GM12878 (cell line): ENCODE measurements around the gene PUDP. TPM values are rescaled to one million over a fixed set of nuclear protein-coding genes. Genes with fewer than 3 reads are reported as not detected.
A peak's percentile ranks its signal among the peaks of the same experiment; 100 is the strongest.

ENCODE experiments used
- BCL11A ChIP-seq: IDR thresholded peaks from 2 replicates; pipeline ENCODE4 v1.6.1; 2011; ENCODE audit warnings: low read depth, low read length
- CREM ChIP-seq: IDR thresholded peaks from 2 replicates; pipeline ENCODE4 v1.6.1; 2014; ENCODE audit warnings: antibody characterized with exemption, low read depth
- DPF2 ChIP-seq: fragments of 450-650 bp; IDR thresholded peaks from 2 replicates; pipeline ENCODE4 v1.6.1; 2017; ENCODE audit warnings: mild to moderate bottlenecking
- EED ChIP-seq: sonication (generic); IDR thresholded peaks from 2 replicates; pipeline ENCODE4 v1.6.1; 2016; ENCODE audit warnings: antibody characterized with exemption, low read depth
- EP300 ChIP-seq, 2 experiments: fragments of 150-350 bp in 1 of 2; IDR thresholded peaks; 2 replicates each; pipeline ENCODE4 v1.6.1; 2011 to 2012; ENCODE audit warnings: low read depth in 2 of 2, low read length in 2 of 2, borderline replicate concordance in 1 of 2, improper control_type of control experiment in 1 of 2, inconsistent platforms in 1 of 2; ENCODE audit not compliant: control insufficient read depth in 1 of 2
- ETV6 ChIP-seq, 2 experiments: fragments of 450-650 bp in 1 of 2; IDR thresholded peaks in 1 of 2; conservative IDR thresholded peaks in 1 of 2; 2 replicates each; pipeline ENCODE4 v1.6.1; 2014; ENCODE audit warnings: antibody characterized with exemption in 1 of 2, borderline replicate concordance in 1 of 2, low read depth in 1 of 2, mild to moderate bottlenecking in 1 of 2, moderate library complexity in 1 of 2
- HDGF ChIP-seq: fragments of 450-650 bp; IDR thresholded peaks from 2 replicates; pipeline ENCODE4 v1.6.1; 2016; ENCODE audit warnings: antibody characterized with exemption
- IKZF1 ChIP-seq: fragments of 450-650 bp; conservative IDR thresholded peaks from 2 replicates; pipeline ENCODE4 v1.6.1; 2017; ENCODE audit warnings: antibody characterized with exemption, mild to moderate bottlenecking
- KDM1A ChIP-seq: fragments of 200-600 bp; sonication (generic); IDR thresholded peaks from 2 replicates; pipeline ENCODE4 v1.6.1; 2016; ENCODE audit warnings: borderline replicate concordance
- MEF2A ChIP-seq: IDR thresholded peaks from 2 replicates; pipeline ENCODE4 v1.6.1; 2011; ENCODE audit warnings: low read depth, mild to moderate bottlenecking, low read length, moderate library complexity; ENCODE audit not compliant: insufficient read depth
- NRF1 ChIP-seq: conservative IDR thresholded peaks from 2 replicates; pipeline ENCODE4 v1.6.1; 2011; ENCODE audit warnings: mild to moderate bottlenecking, low read depth, low read length, improper control_type of control experiment
- RAD51 ChIP-seq: fragments of 450-650 bp; IDR thresholded peaks from 2 replicates; pipeline ENCODE4 v1.6.1; 2016; ENCODE audit warnings: moderate library complexity, mild to moderate bottlenecking, inconsistent platforms
- RB1 ChIP-seq: fragments of 450-650 bp; formaldehyde crosslinking; IDR thresholded peaks from 2 replicates; pipeline ENCODE4 v1.6.1; 2017; ENCODE audit warnings: mild to moderate bottlenecking, borderline replicate concordance
- RBBP5 ChIP-seq: fragments of 200-600 bp; sonication (generic); conservative IDR thresholded peaks from 2 replicates; pipeline ENCODE4 v1.6.1; 2016
- RFX5 ChIP-seq: IDR thresholded peaks from 2 replicates; pipeline ENCODE4 v1.6.1; 2011; ENCODE audit warnings: low read depth, low read length, improper control_type of control experiment
- SP1 ChIP-seq: IDR thresholded peaks from one replicate; pipeline ENCODE4 v1.6.1; 2011; ENCODE audit warnings: low read depth, low read length
- TAF1 ChIP-seq: IDR thresholded peaks from 2 replicates; pipeline ENCODE4 v1.6.1; 2011; ENCODE audit warnings: mild to moderate bottlenecking, low read depth, low read length, borderline replicate concordance
- TCF12 ChIP-seq: IDR thresholded peaks from 2 replicates; pipeline ENCODE4 v1.6.1; 2011; ENCODE audit warnings: low read depth, mild to moderate bottlenecking, low read length
- TCF7 ChIP-seq: IDR thresholded peaks from 2 replicates; pipeline ENCODE4 v1.6.1; 2014; ENCODE audit warnings: antibody characterized with exemption, borderline replicate concordance
- ZNF217 ChIP-seq: fragments of 450-650 bp; IDR thresholded peaks from 2 replicates; pipeline ENCODE4 v1.6.1; 2017; ENCODE audit warnings: antibody characterized with exemption, mild to moderate bottlenecking
- ZSCAN29 ChIP-seq: fragments of 450-650 bp; IDR thresholded peaks from 2 replicates; pipeline ENCODE4 v1.6.1; 2017; ENCODE audit warnings: mild to moderate bottlenecking, moderate library complexity
- polyA plus RNA-seq, 11 experiments: library from polyadenylated mRNA; depleted of rRNA in 4 of 11; unstranded in 6 of 11; stranded (reverse) in 5 of 11; fragments of >200 nt; fragmentation: Nextera tagmentation in 4 of 11; fragmentation: Illumina TruSeq in 1 of 11; extraction: Ambion mirVana in 4 of 11; extraction: Trizol in 1 of 11; gene quantifications; 1 replicate in 1 of 11; 2 replicates in 10 of 11; pipeline versions ENCODE4 v1.2.1 to v1.2.3, GENCODE V29; 2011 to 2016; ENCODE audit warnings: inconsistent platforms in 2 of 11, missing spikeins in 2 of 11, low read depth in 1 of 11
- total RNA-seq, 4 experiments: library from RNA; depleted of rRNA in 3 of 4; stranded (reverse); fragments of >200 nt in 3 of 4; fragmentation: Illumina TruSeq in 1 of 4; extraction: Trizol in 1 of 4; gene quantifications; 2 replicates each; pipeline versions ENCODE4 v1.2.1 to v1.2.3, GENCODE V29; 2013 to 2021
- TF ChIP-seq, protein P1 (sequence below): fragments of 450-650 bp; IDR thresholded peaks from 2 replicates; pipeline ENCODE4 v1.6.1; 2016; ENCODE audit warnings: mild to moderate bottlenecking, moderate library complexity, borderline replicate concordance
- TF ChIP-seq, protein P2 (sequence below): fragments of 450-650 bp; IDR thresholded peaks from 2 replicates; pipeline ENCODE4 v1.6.1; 2017; ENCODE audit warnings: mild to moderate bottlenecking, moderate library complexity
- TF ChIP-seq, protein P3 (sequence below): fragments of 450-650 bp; IDR thresholded peaks from 2 replicates; pipeline ENCODE4 v1.6.1; 2014; ENCODE audit warnings: mild to moderate bottlenecking

Gene PUDP
- total and polyA plus RNA-seq, 10 of the 15 experiments (the other 5 are each of a cell fraction or from before 2014, with no cell fraction given), result 30.8 to 83.5 (median 61.7) TPM

DNA sequence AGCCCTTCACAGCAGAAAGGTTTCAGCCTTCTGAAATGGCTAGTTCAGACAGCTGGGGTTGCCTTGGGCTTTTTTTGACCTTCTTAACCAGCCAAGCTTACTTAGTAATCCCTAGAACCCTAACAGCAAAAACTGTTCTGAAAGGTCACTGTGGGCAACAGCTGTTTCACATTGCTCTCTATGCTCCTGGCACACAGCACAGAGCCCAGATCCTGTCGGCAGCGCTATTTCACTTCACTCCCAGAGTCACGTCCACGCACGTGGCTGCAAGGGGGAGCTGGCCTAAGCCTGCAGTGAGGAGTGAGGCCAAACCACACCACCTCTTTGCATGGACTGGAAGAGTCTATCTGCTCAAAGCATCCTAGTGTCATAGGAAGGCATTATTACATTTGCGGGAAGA is 32.4 kb downstream of the PUDP start (continued):
- TF ChIP-seq, protein P1, sequence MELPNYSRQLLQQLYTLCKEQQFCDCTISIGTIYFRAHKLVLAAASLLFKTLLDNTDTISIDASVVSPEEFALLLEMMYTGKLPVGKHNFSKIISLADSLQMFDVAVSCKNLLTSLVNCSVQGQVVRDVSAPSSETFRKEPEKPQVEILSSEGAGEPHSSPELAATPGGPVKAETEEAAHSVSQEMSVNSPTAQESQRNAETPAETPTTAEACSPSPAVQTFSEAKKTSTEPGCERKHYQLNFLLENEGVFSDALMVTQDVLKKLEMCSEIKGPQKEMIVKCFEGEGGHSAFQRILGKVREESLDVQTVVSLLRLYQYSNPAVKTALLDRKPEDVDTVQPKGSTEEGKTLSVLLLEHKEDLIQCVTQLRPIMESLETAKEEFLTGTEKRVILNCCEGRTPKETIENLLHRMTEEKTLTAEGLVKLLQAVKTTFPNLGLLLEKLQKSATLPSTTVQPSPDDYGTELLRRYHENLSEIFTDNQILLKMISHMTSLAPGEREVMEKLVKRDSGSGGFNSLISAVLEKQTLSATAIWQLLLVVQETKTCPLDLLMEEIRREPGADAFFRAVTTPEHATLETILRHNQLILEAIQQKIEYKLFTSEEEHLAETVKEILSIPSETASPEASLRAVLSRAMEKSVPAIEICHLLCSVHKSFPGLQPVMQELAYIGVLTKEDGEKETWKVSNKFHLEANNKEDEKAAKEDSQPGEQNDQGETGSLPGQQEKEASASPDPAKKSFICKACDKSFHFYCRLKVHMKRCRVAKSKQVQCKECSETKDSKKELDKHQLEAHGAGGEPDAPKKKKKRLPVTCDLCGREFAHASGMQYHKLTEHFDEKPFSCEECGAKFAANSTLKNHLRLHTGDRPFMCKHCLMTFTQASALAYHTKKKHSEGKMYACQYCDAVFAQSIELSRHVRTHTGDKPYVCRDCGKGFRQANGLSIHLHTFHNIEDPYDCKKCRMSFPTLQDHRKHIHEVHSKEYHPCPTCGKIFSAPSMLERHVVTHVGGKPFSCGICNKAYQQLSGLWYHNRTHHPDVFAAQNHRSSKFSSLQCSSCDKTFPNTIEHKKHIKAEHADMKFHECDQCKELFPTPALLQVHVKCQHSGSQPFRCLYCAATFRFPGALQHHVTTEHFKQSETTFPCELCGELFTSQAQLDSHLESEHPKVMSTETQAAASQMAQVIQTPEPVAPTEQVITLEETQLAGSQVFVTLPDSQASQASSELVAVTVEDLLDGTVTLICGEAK, result no peak
- TF ChIP-seq IKZF1 (peak; percentile 89), KDM1A (no peak), HDGF (0 out of 2 replicates have a peak, but pooled peaks have one; percentile 14), ETV6 (conservative IDR thresholded peaks at IDR 0.05 in 1 of 2, IDR thresholded peaks at IDR 0.05 in 1 of 2; ENCODE audit: borderline replicate concordance in 1 of 2, low read depth in 1 of 2) (peak in 1 of 2 experiments; percentile 68; a peak in 1 of 4 replicates), BCL11A (peak; percentile 72; the same call in 1 of the 2 replicates), SP1 (peak; percentile 48), MEF2A (0 out of 2 replicates have a peak, but pooled peaks have one; percentile 45), CREM (peak; percentile 62; the same call in 1 of the 2 replicates), RAD51 (no peak), ZNF217 (no peak), DPF2 (peak; percentile 75), RB1 (no peak), TAF1 (no peak), RBBP5 (no peak), ZSCAN29 (no peak), EED (peak; percentile 94), TCF12 (peak; percentile 90), NRF1 (no peak), TCF7 (no peak), EP300 (IDR thresholded peaks at IDR 0.05; ENCODE audit: borderline replicate concordance in 1 of 2, control insufficient read depth in 1 of 2, low read depth in 2 of 2, low read length in 2 of 2) (peak in 1 of 2 experiments; percentile 61; a peak in 1 of 4 replicates), RFX5 (no peak)
- TF ChIP-seq, protein P2, sequence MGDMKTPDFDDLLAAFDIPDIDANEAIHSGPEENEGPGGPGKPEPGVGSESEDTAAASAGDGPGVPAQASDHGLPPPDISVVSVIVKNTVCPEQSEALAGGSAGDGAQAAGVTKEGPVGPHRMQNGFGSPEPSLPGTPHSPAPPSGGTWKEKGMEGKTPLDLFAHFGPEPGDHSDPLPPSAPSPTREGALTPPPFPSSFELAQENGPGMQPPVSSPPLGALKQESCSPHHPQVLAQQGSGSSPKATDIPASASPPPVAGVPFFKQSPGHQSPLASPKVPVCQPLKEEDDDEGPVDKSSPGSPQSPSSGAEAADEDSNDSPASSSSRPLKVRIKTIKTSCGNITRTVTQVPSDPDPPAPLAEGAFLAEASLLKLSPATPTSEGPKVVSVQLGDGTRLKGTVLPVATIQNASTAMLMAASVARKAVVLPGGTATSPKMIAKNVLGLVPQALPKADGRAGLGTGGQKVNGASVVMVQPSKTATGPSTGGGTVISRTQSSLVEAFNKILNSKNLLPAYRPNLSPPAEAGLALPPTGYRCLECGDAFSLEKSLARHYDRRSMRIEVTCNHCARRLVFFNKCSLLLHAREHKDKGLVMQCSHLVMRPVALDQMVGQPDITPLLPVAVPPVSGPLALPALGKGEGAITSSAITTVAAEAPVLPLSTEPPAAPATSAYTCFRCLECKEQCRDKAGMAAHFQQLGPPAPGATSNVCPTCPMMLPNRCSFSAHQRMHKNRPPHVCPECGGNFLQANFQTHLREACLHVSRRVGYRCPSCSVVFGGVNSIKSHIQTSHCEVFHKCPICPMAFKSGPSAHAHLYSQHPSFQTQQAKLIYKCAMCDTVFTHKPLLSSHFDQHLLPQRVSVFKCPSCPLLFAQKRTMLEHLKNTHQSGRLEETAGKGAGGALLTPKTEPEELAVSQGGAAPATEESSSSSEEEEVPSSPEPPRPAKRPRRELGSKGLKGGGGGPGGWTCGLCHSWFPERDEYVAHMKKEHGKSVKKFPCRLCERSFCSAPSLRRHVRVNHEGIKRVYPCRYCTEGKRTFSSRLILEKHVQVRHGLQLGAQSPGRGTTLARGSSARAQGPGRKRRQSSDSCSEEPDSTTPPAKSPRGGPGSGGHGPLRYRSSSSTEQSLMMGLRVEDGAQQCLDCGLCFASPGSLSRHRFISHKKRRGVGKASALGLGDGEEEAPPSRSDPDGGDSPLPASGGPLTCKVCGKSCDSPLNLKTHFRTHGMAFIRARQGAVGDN, result peak; percentile 99
- TF ChIP-seq, protein P3, sequence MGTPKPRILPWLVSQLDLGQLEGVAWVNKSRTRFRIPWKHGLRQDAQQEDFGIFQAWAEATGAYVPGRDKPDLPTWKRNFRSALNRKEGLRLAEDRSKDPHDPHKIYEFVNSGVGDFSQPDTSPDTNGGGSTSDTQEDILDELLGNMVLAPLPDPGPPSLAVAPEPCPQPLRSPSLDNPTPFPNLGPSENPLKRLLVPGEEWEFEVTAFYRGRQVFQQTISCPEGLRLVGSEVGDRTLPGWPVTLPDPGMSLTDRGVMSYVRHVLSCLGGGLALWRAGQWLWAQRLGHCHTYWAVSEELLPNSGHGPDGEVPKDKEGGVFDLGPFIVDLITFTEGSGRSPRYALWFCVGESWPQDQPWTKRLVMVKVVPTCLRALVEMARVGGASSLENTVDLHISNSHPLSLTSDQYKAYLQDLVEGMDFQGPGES, result no peak
